Liver (tissue), 9 donors: Measurements from ENCODE around the gene DNMT3A. TPM values are rescaled to one million over a fixed set of nuclear protein-coding genes. Genes with fewer than 3 reads are reported as not detected.

Experiments
- DNase-seq: peaks from one replicate; pipeline ENCODE4 v3.0.0-alpha.2; 2017; ENCODE audit warnings: low spot score
- H3K27ac ChIP-seq, 2 donors: one replicate each; pipeline ENCODE4 v1.7.0; 2013; ENCODE audit warnings: inconsistent platforms in 2 of 2, low read length in 2 of 2, control low read depth in 1 of 2, low read depth in 1 of 2, mild to moderate bottlenecking in 1 of 2
- H3K27me3 ChIP-seq, 4 donors: one replicate each; pipeline versions ENCODE4 v1.6.1 to v1.7.0; 2013; ENCODE audit warnings: low read length in 3 of 4, inconsistent platforms in 1 of 4, mild to moderate bottlenecking in 1 of 4, moderate library complexity in 1 of 4; ENCODE audit not compliant: control insufficient read depth in 4 of 4, insufficient read depth in 4 of 4
- H3K36me3 ChIP-seq, 4 donors: one replicate each; pipeline versions ENCODE4 v1.6.1 to v1.7.0; 2013; ENCODE audit warnings: low read length in 3 of 4, mild to moderate bottlenecking in 3 of 4, low read depth in 1 of 4, moderate library complexity in 1 of 4; ENCODE audit not compliant: control insufficient read depth in 4 of 4, insufficient read depth in 3 of 4
- H3K4me1 ChIP-seq, 4 donors: one replicate each; pipeline versions ENCODE4 v1.6.1 to v1.7.0; 2013; ENCODE audit warnings: low read length in 3 of 4, mild to moderate bottlenecking in 3 of 4, moderate library complexity in 1 of 4; ENCODE audit not compliant: control insufficient read depth in 4 of 4, insufficient read depth in 4 of 4
- H3K4me3 ChIP-seq, 3 donors: one replicate each; pipeline versions ENCODE4 v1.6.1 to v1.7.0; 2013; ENCODE audit warnings: low read length in 3 of 3, control low read depth in 1 of 3, low read depth in 1 of 3, mild to moderate bottlenecking in 1 of 3
- H3K9ac ChIP-seq, 2 donors: one replicate each; pipeline ENCODE4 v1.7.0; 2013; ENCODE audit warnings: low read length in 2 of 2, mild to moderate bottlenecking in 2 of 2, moderate library complexity in 2 of 2, control low read depth in 1 of 2, low read depth in 1 of 2
- H3K9me3 ChIP-seq, 4 donors: one replicate each; pipeline versions ENCODE4 v1.6.1 to v1.7.0; 2013; ENCODE audit warnings: low read length in 3 of 4; ENCODE audit not compliant: control insufficient read depth in 4 of 4
- ATF3 ChIP-seq: IDR thresholded peaks from 2 replicates; pipeline ENCODE4 v1.6.1; 2016; ENCODE audit warnings: antibody characterized with exemption
- CTCF ChIP-seq: fragments of 150-350 bp; IDR thresholded peaks from 2 replicates; pipeline ENCODE4 v1.5.1; 2017; ENCODE audit warnings: improper control_type of control experiment, low read depth, low read length; ENCODE audit not compliant: missing input control
- EGR1 ChIP-seq, 2 donors: IDR thresholded peaks; 2 replicates each; pipeline ENCODE4 v1.6.1; 2016 to 2018; ENCODE audit warnings: antibody characterized with exemption in 2 of 2, low read depth in 2 of 2
- GABPA ChIP-seq, 2 donors: IDR thresholded peaks in 1 of 2; conservative IDR thresholded peaks in 1 of 2; 2 replicates each; pipeline ENCODE4 v1.6.1; 2016; ENCODE audit warnings: antibody characterized with exemption in 2 of 2, mild to moderate bottlenecking in 1 of 2, moderate library complexity in 1 of 2
- HNF4A ChIP-seq, 2 donors: conservative IDR thresholded peaks; 2 replicates each; pipeline ENCODE4 v1.6.1; 2016; ENCODE audit warnings: antibody characterized with exemption in 2 of 2, mild to moderate bottlenecking in 2 of 2
- HNF4G ChIP-seq: IDR thresholded peaks from 2 replicates; pipeline ENCODE4 v1.6.1; 2016; ENCODE audit warnings: antibody characterized with exemption
- MAX ChIP-seq: IDR thresholded peaks from 2 replicates; pipeline ENCODE4 v1.6.1; 2016; ENCODE audit warnings: antibody characterized with exemption
- NR2F2 ChIP-seq: IDR thresholded peaks from 2 replicates; pipeline ENCODE4 v1.6.1; 2016; ENCODE audit warnings: antibody characterized with exemption
- RAD21 ChIP-seq, 2 donors: IDR thresholded peaks; 2 replicates each; pipeline ENCODE4 v1.6.1; 2016; ENCODE audit warnings: antibody characterized with exemption in 2 of 2, mild to moderate bottlenecking in 2 of 2
- RXRA ChIP-seq, 2 donors: IDR thresholded peaks; 2 replicates each; pipeline ENCODE4 v1.6.1; 2017 to 2018; ENCODE audit warnings: antibody characterized with exemption in 2 of 2, mild to moderate bottlenecking in 1 of 2
- TAF1 ChIP-seq: conservative IDR thresholded peaks from 2 replicates; pipeline ENCODE4 v1.6.1; 2016; ENCODE audit warnings: antibody characterized with exemption, mild to moderate bottlenecking
- ZBTB33 ChIP-seq: IDR thresholded peaks from 2 replicates; pipeline ENCODE4 v1.6.1; 2016; ENCODE audit warnings: antibody characterized with exemption
- WGBS: extraction: QIAGEN DNeasy Blood & Tissue Kit; methylation state at CpG from one replicate; pipeline ENCODE4 v1.1.7; 2013; 5-methylcytosine and 5-hydroxymethylcytosine counted together
- polyA plus RNA-seq, 2 donors: library from polyadenylated mRNA; stranded (reverse) in 1 of 2; unstranded in 1 of 2; fragments of 200-250 nt in 1 of 2; fragments of >200 nt in 1 of 2; fragmentation: Nextera tagmentation in 1 of 2; extraction: Ambion mirVana in 1 of 2; gene quantifications; one replicate each; pipeline versions ENCODE4 v1.2.1 to v1.2.3, GENCODE V29; 2013 to 2015
- total RNA-seq, 2 donors: library from RNA; depleted of rRNA; stranded (reverse); fragments of >200 nt; gene quantifications; one replicate each; pipeline ENCODE4 v1.2.3, GENCODE V29; 2014
- donor health status: healthy.
- donor health status: healthy.
- donor health status: healthy.
- donor health status: healthy.
- donor health status: healthy.

The DNMT3A gene
- total and polyA plus RNA-seq, 4 donors, result 3.5 to 24.2 (median 8.1) TPM

GRCh38 chr2:25279091-25279651, 62.6 kb downstream of the DNMT3A start:
- no peak overlapping the region for H3K4me3 ChIP-seq
- H3K9me3 ChIP-seq, result no peaks in the 10 kb centered on the region
- no peaks in the 10 kb centered on the region for H3K27me3 ChIP-seq
- WGBS, result 71% methylated on average over 12 of the region's 12 CpGs
- DNase-seq, result no peak
- H3K36me3 ChIP-seq, result peaks cover 0 to 4% (median 1%) of the 10 kb centered on the region in 4 donors
- peaks cover 0 to 5% (median 0%) of the 10 kb centered on the region in 4 donors for H3K4me1 ChIP-seq
- no peak overlapping the region for H3K9ac ChIP-seq
- TF ChIP-seq GABPA (IDR thresholded peaks at IDR 0.05 in 1 of 2, conservative IDR thresholded peaks at IDR 0.05 in 1 of 2) (no peak), MAX (peak; percentile 18), ZBTB33 (no peak)
- peak overlapping the region in 1 of 2 donors; percentile 22 for H3K27ac ChIP-seq

- WGBS, result 57% methylated on average over 60 of the region's 60 CpGs
- Histone ChIP-seq H3K4me3 (peak overlapping the region in 1 of 3 donors; percentile 19), H3K36me3 (peaks cover 0 to 3% (median 1%) of the 10 kb centered on the region in 4 donors), H3K9me3 (no peaks in the 10 kb centered on the region), H3K4me1 (peaks cover 0 to 4% (median 0%) of the 10 kb centered on the region in 4 donors), H3K9ac (no peak overlapping the region), H3K27me3 (no peaks in the 10 kb centered on the region), H3K27ac (peak overlapping the region; percentile 53 to 74)
- TF ChIP-seq EGR1 (IDR thresholded peaks at IDR 0.05; ENCODE audit: low read depth in 2 of 2) (no peak), ZBTB33 (no peak), RAD21 (IDR thresholded peaks at IDR 0.05) (peak in 1 of 2 donors; percentile 33), CTCF (peak; percentile 41)
- DNase-seq, result peak; percentile 69
Observed at GRCh38 chr2:25276569-25277465, 64.9 kb downstream of the DNMT3A start.

- H3K36me3 ChIP-seq, result peaks cover under 1 to 10% (median 3%) of the 10 kb centered on the region in 4 donors
- no peak for TF ChIP-seq HNF4A (conservative IDR thresholded peaks at IDR 0.05)
- TF ChIP-seq MAX, result no peak
- no peak for TF ChIP-seq RXRA (IDR thresholded peaks at IDR 0.05)
- TF ChIP-seq HNF4G, result no peak
- TF ChIP-seq TAF1, result no peak
- no peak for TF ChIP-seq ATF3
- TF ChIP-seq NR2F2, result no peak
- peak overlapping the region; percentile 2 to 28 for H3K27ac ChIP-seq
- H3K27me3 ChIP-seq, result no peaks in the 10 kb centered on the region
- no peak for DNase-seq
- no peaks in the 10 kb centered on the region for H3K9me3 ChIP-seq
- no peaks in the 10 kb centered on the region for H3K4me1 ChIP-seq
- H3K4me3 ChIP-seq, result no peak overlapping the region
- no peak overlapping the region for H3K9ac ChIP-seq
- 74% methylated on average over 6 of the region's 6 CpGs for WGBS
Observed at GRCh38 chr2:25275575-25275965, 66.2 kb downstream of the DNMT3A start.
